Esophagus muscularis mucosa (tissue), 4 donors: ENCODE data around the gene LIN7B. TPM values are rescaled to one million over a fixed set of nuclear protein-coding genes. Genes with fewer than 3 reads are reported as not detected.

Source experiments
- DNase-seq: peaks from one replicate; pipeline ENCODE4 v3.0.0-alpha.2; 2017; ENCODE audit errors: extremely low spot score
- H3K27ac ChIP-seq, 4 donors: fragments of 200-600 bp; sonication (generic); replicated peaks in 1 of 4; 1 replicate in 3 of 4; 2 replicates in 1 of 4; pipeline ENCODE4 v1.5.1; 2016 to 2019; ENCODE audit warnings: mild to moderate bottlenecking in 1 of 4
- H3K27me3 ChIP-seq, 4 donors: fragments of 200-600 bp; sonication (generic); one replicate each; pipeline versions ENCODE4 v1.5.1 to v1.6.0; 2016 to 2019
- H3K36me3 ChIP-seq, 4 donors: fragments of 200-600 bp; sonication (generic); one replicate each; pipeline ENCODE4 v1.5.1; 2016 to 2019
- H3K4me1 ChIP-seq, 4 donors: fragments of 200-600 bp; sonication (generic); one replicate each; pipeline ENCODE4 v1.5.1; 2016 to 2019
- H3K4me3 ChIP-seq, 4 donors: fragments of 200-600 bp; sonication (generic); 1 replicate in 2 of 4; 2 replicates in 2 of 4; pipeline ENCODE4 v1.5.1; 2016 to 2019; ENCODE audit warnings: mild to moderate bottlenecking in 4 of 4, moderate library complexity in 1 of 4
- H3K9me3 ChIP-seq, 4 donors: fragments of 200-600 bp; sonication (generic); 1 replicate in 3 of 4; 2 replicates in 1 of 4; pipeline ENCODE4 v1.5.1; 2016 to 2019
- CTCF ChIP-seq, 3 experiments: fragments of 200-600 bp in 2 of 3; fragments of 450-650 bp in 1 of 3; sonication (generic) in 2 of 3; IDR thresholded peaks; one replicate each; pipeline ENCODE4 v1.5.1; 2017 to 2019; ENCODE audit warnings: antibody characterized with exemption in 3 of 3, mild to moderate bottlenecking in 2 of 3, moderate library complexity in 1 of 3
- EP300 ChIP-seq: sonication (generic); formaldehyde crosslinking; IDR thresholded peaks from one replicate; pipeline ENCODE4 v1.6.1; 2017; ENCODE audit warnings: antibody characterized with exemption
- POLR2A ChIP-seq: fragments of 450-650 bp; IDR thresholded peaks from one replicate; pipeline ENCODE4 v1.6.1; 2017; ENCODE audit warnings: antibody characterized with exemption, moderate library complexity, mild to moderate bottlenecking, low read depth
- POLR2AphosphoS5 ChIP-seq, 2 donors: sonication (generic); formaldehyde crosslinking; IDR thresholded peaks; one replicate each; pipeline ENCODE4 v1.6.1; 2017; ENCODE audit warnings: antibody characterized with exemption in 2 of 2
- WGBS: methylation state at CpG from one replicate; pipeline ENCODE4 v1.1.5; 2018; 5-methylcytosine and 5-hydroxymethylcytosine counted together
- intact Hi-C: fragments of 100-400 bp; cut with DNase I; formaldehyde crosslinking; loops from one replicate; pipeline ENCODE4 v1.15.1; 2023
- total RNA-seq, 4 donors: library from RNA; depleted of rRNA; stranded (reverse); fragments of >200 nt; gene quantifications; one replicate each; pipeline versions ENCODE4 v1.1.0 to v1.2.1, GENCODE V29; 2016

The LIN7B gene
- total RNA-seq, 4 donors from 2014 or later, result 7.5 to 21.4 (median 15.5) TPM

DNA sequence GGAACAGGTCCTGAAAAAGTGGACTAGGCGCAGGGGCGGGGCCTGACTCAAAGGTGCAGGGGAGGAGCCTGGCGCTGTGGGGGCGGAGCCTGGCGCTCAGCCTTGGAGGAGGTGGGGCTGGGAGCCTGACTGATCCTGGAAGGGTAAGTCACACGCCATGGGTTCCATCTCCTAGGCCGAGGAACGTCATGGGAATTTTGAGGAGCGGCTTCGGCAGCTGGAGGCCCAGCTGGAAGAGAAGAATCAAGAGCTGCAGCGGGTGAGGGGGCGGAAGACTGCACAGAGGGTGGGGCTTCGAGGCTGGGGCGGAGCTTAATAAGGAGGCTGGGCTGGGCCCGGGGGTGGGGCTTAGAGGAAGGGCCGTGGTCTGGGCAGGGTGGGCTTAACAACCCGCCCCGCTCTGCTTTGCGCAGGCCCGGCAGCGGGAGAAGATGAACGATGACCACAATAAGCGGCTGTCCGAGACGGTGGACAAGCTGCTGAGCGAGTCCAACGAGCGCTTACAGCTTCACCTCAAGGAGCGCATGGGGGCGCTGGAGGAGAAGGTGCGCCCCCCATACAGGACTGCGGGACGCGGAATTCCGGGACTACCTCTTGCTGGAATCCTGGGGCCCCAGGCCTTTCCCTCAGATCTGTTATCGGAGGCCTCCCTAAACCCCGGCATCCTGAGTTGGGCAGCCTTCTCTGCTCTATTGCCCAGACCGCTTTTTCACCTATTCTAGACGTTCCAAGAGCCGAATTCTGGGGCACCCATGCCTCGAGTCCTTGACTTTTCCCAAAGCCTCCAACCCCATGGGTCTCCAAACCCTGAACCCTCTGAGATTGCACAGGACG is 19.7 kb downstream of the LIN7B start:
- no peaks in the 10 kb centered on the region for H3K27me3 ChIP-seq
- H3K27ac ChIP-seq, result peak overlapping the region; percentile 43 to 72 (median 56)
- 37% methylated on average over 33 of the region's 42 CpGs for WGBS
- intact Hi-C loops, result no loop called here
- TF ChIP-seq CTCF (IDR thresholded peaks at IDR 0.05), result peak in 1 of 3 experiments; percentile 15
- TF ChIP-seq EP300, result no peak
- TF ChIP-seq POLR2AphosphoS5 (IDR thresholded peaks at IDR 0.05), result peak in 1 of 2 donors; percentile 21
- no peaks in the 10 kb centered on the region for H3K9me3 ChIP-seq
- H3K4me3 ChIP-seq, result peak overlapping the region; percentile 43 to 55 (median 46)
- no peaks in the 10 kb centered on the region for H3K36me3 ChIP-seq
- no peak for DNase-seq
- H3K4me1 ChIP-seq, result peaks cover 15 to 43% (median 33%) of the 10 kb centered on the region in 4 donors

DNA sequence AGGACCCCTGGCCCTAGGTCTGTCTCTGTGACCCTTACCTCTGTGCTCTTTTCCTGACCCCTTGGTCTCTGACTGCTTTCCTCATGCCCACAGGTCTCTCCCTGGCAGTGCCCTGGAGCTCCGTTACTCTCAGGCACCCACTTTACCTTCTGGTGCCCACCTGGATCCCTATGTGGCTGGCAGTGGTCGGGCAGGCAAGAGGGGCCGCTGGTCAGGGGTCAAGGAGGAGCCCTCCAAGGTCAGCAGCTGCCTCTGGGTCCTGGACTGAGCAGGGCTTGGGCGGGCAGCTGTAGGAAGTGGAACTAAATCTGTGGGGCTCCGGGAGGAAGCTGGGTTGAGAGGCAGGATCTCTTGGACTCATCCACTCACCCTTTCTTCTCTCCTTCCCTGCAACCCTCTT is 21.5 kb downstream of the LIN7B start:
- Histone ChIP-seq H3K27ac (peak overlapping the region in 3 of 4 donors; percentile 26 to 67 (median 53)), H3K27me3 (no peaks in the 10 kb centered on the region), H3K36me3 (no peaks in the 10 kb centered on the region), H3K4me1 (peaks cover 14 to 37% (median 26%) of the 10 kb centered on the region in 4 donors), H3K9me3 (no peaks in the 10 kb centered on the region), H3K4me3 (no peak overlapping the region)
- WGBS, result 89% methylated on average over 5 of the region's 5 CpGs
- TF ChIP-seq POLR2A (no peak), EP300 (no peak), CTCF (IDR thresholded peaks at IDR 0.05) (no peak), POLR2AphosphoS5 (IDR thresholded peaks at IDR 0.05) (no peak)
- intact Hi-C loops, result no loop called here
- DNase-seq, result no peak

- 51% methylated on average over 7 of the region's 10 CpGs for WGBS
- Histone ChIP-seq H3K27ac (peak overlapping the region; percentile 26 to 67 (median 58)), H3K27me3 (no peaks in the 10 kb centered on the region), H3K4me1 (peaks cover 14 to 37% (median 26%) of the 10 kb centered on the region in 4 donors), H3K4me3 (no peak overlapping the region), H3K36me3 (no peaks in the 10 kb centered on the region), H3K9me3 (no peaks in the 10 kb centered on the region)
- TF ChIP-seq CTCF (IDR thresholded peaks at IDR 0.05) (no peak), EP300 (no peak), POLR2AphosphoS5 (IDR thresholded peaks at IDR 0.05) (peak; percentile 18 to 49)
- DNase-seq, result no peak
- intact Hi-C loops, result no loop called here
These were observed 22.6 kb downstream of the LIN7B start for GRCh38 chr19:49136771-49137171.

DNA sequence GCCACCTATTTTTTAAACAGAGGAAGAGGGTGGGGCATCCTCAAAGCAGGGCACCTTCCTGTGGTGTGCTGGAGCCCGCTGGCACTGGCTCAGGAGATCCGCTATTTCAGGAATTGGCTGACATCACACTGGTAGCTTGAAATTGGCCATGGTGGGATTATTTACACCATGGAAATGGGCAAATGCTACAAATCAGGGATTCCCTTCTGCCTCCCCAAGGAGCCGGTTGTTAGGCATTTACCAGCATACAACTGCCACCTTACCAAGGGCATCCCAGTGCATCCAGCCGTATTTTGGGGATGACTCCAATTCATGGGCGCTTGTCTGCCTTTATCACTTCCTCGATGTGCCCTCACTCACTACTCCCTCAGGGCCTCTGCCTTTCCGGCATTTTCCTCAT is 26.8 kb downstream of the LIN7B start:
- H3K27ac ChIP-seq, result no peak overlapping the region
- no peaks in the 10 kb centered on the region for H3K9me3 ChIP-seq
- DNase-seq, result no peak
- H3K4me3 ChIP-seq, result no peak overlapping the region
- H3K36me3 ChIP-seq, result no peaks in the 10 kb centered on the region
- TF ChIP-seq POLR2A (no peak), EP300 (no peak), POLR2AphosphoS5 (IDR thresholded peaks at IDR 0.05) (no peak), CTCF (IDR thresholded peaks at IDR 0.05) (no peak)
- 88% methylated on average over 7 of the region's 7 CpGs for WGBS
- H3K27me3 ChIP-seq, result no peaks in the 10 kb centered on the region
- H3K4me1 ChIP-seq, result peaks cover 18 to 34% (median 27%) of the 10 kb centered on the region in 4 donors
- intact Hi-C loops, result no loop called here
